ENCODE measurements around the gene SACM1L.
"Not testable (repeated sequence)": the region's sequence is repeated elsewhere in the genome, so short reads cannot be mapped to it uniquely, and the experiment has no call there.

SACM1L gene

DNA sequence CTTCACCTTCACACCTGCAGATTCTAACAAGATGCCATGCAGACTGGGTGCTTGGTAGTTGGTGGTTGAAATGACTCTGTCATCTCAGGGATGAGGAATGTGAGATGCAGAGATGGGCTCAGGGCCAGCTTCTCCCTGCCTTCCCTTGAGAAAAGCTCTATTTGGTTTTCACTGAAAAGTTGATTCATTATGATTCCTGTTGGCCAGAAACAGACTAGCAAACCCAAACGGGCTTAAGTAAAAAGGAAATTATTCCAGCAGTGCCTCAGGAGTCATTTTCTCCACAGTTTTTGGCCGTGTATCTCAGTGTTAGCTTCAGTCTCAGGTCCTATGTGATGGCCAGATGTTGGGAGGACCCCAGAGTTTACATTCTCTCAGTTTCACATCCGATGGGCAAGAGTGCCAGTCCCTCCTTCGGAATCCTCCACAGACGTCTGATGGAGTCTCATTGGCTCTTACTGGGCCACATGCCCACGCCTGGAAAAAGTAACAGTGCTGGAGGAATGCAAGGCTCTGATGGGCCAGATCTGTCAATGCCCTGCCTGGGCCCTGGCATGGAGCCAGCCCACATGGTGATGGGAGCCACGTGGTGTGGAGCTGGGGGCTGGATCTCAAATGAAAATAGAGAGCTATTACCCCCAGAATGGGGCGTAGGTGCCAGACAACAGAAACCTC is 22.3 kb upstream of the SACM1L start:
- peak; percentile 19 for DNase-seq
- ATAC-seq, result no peak

DNA sequence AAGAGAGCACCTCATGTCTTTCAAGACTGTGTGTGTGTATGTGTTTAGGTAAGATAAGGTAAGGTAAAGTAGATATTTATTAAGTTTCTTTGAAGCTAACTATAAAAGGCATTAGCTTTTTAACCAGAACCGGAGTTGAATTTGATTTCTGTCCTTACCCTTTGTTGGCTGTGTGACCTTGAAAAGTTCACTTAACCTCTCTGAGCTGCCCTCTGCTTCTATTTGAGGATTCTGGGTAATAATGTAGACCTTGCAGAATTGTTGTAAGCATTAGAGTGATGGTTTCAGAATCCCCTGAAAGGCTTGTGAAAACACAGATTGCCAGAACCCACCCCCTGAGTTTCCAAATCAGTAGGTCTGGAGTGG is 21.6 kb upstream of the SACM1L start:
- DNase-seq, result no peak
- no peak for ATAC-seq

DNA sequence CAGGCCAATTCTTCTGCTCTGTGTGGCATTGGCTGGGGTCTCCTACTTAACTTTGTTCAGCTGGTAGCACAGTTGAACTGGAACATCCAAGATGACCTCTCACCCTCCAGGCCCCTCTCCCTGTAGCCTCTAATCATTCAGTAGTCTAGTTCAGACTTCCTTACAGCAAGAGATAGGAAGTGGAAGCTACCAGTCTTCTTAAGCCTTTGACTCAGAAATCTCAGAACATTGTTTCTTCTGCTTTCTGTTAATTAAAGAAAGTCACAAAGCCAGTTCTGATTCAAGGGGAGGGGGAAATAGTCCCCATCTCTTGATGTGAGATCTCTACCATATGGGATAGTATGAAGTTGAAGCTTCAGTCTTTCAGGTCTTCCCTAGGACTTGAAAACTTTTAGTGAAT is 18.8 kb upstream of the SACM1L start:
- DNase-seq (no peak), ATAC-seq (no peak)

DNA sequence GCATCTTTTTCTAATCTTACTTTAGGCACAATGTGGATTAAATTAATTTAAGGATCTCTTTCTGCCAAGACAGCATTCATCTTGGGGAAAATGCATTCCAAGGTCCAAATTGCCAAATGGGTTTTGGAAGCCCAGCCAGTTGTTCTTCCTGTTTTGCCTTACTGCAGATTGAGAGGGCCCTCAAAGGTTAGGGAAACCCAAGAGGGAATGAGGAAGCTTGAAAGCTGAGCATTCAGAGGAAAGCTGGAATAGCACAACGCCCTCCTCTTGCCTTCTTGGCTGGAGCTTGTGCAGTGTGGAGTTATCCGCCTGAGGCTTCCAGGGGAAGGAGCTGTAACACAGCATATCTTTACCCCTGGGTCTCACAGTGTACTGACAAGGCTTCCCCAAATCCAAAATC is 18.2 kb upstream of the SACM1L start:
- DNase-seq (no peak), ATAC-seq (no peak)

DNA sequence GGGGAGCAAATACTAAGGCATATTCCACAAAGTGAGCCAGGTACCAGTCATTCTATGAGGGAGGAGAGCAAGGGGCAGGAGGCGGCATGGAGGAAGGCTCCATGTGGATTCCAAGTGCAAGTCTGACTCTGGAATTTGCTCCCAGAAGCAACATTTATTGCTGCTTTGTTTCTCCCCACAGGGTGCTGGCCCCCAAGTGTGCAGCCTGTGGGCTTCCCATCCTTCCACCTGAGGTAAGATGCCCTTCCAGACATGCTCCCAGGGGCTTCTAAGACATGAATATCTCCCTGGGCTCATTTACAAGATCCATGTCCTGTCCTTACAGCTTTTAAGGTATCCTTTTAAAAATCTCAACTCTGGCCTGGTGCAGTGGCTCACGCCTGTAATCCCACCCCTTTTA is 15.9 kb upstream of the SACM1L start:
- no peak for ATAC-seq
- DNase-seq, result no peak

DNA sequence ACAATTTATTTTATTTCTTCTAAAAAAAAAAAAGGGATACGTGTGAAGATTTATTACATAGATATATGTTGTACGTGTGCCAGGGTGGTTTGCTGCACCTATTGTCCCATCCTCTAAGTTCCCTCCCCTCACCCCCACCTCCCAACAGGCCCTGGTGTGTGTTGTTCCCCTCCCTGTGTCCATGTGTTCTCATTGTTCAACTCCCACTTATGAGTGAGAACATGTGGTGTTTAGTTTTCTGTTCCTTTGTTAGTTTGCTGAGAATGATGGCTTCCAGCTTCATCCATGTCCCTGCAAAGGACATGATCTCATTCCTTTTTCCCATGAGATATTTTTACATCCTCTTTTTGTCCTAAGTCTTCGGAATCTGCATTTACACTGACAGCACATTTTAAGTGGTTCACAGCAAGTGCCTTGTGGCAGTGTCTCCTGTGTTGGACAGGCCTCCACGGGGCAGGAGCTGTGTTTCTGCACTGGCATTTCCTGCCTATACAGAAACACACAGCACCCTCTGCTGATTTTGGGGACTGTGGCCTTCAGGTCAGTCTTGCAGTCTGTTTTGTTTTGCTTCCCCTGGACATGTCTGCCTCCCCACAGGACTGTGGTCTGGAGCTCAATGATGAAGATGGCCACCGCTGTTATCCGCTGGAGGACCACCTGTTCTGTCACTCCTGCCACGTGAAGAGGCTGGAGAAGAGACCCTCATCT is 12.7 kb upstream of the SACM1L start:
- ATAC-seq (peak; percentile 26), DNase-seq (peak; percentile 14)

DNA sequence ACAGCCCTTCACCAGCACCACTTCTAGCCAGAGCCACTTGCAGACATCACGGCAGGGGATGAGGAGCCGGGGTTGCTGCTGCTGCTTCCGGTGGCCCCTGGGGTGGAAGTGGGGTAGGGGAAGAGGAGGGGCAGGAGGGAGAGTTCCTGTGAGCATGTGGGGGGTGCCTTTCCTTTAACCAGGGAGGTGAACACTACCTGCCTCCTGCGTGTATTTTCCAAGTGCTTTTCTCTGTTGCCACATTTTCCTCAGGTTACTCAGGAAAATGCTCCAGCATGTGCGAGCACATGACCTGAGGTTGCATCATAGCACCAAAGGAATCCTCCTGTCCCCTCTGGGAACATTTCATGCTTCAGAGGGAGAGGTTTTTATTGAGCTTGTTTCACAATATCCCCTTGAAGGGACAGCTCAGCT is 12.2 kb upstream of the SACM1L start:
- DNase-seq, result peak; percentile 57

DNA sequence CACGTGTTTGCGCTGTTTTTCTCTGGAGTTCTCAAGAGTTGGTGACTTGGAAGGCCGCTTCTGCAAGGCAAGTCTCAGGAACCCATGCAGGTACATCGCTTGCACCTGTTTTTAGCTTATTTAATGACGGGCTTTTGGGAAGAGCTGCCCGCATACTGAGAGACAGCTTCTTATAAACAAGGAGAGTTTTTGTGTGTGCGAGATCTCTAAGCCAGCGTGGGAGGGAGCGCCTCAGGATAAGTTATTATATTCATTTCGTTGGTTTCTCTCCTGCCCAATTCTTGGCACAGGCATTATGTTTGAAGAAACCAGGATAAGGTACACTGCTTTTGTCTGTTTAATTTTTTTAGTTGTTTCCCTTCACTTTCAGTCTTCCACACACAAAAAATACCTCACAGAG is 11.4 kb upstream of the SACM1L start:
- ATAC-seq, result no peak

More for the DNA sequence above, 12.2 kb upstream of the SACM1L start:
- peak; percentile 79 for ATAC-seq

DNA sequence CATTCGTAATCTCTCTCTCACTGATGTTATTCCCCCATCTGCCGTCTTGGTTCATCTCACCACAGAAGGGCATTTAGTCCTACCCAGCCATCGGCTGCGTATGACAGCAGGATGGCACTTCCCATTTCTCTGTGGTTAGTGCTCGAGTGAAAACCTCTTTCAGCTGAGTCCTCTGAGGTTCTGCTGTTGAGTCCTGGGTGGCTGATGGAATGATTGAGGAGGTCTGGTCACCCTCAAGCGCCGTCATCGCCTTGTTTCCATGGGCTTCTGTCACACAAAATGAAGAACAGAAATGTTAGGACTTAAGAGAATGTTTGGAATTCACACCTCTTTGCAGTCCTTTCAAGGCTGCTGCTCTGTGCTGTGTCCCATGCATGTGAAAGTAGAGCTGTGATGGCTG is 9.4 kb upstream of the SACM1L start:
- ATAC-seq (no peak), DNase-seq (no peak)

More for the DNA sequence above, 11.4 kb upstream of the SACM1L start:
- no peak for DNase-seq

DNA sequence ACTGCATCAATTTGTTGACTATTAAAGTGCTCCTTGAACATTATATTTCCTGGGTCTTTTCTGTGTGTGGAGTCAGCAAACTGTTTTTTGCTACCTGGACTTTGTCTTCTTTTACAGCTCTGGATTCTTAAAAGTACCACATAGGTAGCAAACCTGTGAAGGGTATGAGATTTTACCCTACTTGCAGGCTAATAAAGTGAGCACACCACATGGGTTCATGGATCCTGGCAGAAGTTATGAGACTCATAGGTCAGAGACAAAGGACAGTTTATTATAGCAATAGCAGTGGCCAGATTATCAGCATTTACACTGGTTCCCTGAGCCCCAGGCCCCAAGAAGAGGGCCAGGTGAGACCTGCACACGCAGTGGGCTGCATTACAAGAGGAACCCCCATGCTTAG is 8.0 kb upstream of the SACM1L start:
- ATAC-seq (no peak), DNase-seq (no peak)

DNA sequence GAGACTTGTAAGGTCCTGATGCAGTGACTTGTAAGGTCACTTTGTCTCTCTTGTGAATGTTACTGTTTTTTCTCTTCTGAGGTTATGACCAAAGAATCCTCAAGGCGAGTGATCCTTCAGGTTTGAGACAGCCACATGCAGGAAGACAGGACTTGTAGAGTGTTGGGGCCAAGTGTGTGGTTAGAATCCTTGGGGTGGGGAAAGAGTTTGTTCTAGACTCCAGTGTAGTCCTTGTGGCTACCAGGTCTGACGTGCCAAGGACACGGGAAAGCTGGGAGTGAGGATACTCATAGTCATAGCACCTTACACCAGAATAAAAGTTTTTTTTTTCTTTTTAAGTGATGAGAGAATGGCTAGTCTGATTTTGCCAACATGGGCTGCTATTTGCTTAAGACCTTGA is 7.3 kb upstream of the SACM1L start:
- no peak for ATAC-seq
- no peak for DNase-seq

DNA sequence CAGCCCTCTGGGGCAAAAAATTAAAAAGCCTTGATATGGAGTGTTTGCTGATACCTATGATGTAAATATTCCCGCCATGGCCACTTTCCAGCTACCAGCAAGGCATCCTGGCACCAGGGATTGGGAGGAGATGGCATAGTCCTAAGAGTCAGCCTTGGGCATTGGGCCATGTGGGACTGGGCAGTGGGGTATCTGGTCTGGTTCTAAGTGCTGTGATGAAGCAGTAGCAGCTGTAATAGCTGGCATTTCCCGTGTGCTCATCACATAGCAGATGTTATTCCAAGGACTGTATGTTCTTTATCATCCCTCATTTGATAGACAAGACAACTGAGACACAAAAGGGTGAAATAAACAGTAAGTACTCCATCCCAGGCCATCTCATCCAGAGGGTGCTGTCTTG is 6.9 kb upstream of the SACM1L start:
- ATAC-seq, result no peak
- DNase-seq, result no peak

DNA sequence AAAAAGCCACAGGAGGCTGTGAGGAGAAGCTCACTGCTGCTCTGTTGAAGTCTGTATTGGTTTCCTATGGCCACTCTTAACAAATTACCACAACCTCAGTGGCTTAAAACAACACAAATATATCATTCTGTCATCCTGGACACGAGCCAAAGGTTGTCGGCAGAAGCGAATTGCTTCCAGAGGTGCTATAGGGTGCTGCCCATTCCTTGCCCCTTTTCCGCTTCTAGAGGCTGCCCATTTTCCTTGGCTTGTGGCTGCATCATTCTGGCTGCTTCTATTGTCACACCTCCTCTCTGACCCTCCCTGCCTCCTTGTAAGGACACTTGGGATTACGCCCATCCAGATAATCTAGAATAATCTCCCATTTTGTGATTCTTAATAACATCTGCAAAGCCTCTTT is 6.4 kb upstream of the SACM1L start:
- ATAC-seq (no peak), DNase-seq (no peak)

DNA sequence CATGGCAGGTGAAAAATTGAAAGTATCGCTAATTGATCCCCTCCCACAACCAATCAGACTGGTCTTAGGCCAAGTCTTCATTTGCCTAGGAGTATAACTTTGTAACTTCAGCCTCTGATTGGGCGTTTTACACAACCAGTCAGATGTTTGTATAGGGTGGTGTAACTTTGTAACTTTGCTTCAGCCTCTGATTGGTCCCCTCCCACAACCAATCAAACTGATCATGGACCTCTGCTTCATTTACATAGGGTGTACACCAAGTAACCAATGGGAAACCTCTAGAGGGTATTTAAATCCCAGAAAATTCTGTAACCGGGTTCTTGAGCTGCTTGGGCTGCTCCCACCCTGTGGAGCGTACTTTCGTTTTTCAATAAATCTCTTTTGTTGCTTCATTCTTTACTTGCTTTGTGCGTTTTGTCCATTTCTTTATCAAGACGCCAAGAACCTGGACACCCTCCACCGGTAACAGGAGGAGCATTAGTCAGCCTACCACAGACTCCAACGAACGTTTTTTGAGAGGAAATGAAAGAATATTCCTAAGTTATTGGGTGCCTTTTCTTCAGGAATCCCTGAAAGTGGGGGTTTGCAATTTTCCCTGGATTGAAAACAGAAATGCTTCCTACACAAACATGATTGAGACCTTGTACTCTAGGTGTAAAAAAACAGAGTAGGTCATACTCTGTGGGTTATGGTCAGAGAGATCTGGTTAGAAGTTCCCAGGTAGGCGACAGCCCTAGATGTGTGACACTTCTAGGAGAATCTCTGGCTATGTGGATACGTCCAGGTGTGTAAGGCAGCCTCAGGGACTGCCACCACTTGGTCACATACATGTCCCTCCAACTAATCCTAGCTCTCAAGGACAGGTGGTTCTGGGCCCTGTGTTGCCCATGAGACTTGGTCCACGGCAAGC is 5.5 kb upstream of the SACM1L start:
- ATAC-seq (no peak), DNase-seq (no peak)

DNA sequence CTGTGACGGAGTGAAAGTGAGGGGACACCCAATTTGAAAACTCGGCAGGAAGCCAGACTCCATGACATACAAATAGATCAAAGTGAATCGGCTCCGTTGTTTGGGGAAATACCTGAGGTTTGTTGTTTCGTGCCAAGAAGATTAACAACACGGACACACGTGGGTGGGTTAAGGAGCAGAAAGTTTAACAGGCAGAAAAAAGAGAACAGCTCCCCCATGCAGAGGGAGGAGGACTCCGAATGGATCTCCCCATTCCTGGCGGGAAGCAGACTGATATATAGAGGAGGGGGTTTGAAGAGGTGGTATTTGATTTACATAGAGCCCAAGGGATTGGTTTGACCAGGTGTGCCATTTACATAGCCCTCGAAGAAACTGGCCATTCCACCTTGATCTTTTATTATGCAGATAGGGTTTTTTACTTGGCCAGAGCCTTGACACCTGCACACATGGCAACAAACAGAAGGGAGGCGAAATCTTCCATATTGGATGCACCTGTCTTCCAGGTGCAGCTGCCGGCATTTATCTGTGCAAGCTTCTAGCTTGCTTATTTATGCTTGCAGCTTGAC is 4.8 kb upstream of the SACM1L start:
- ATAC-seq (no peak), DNase-seq (no peak)

DNA sequence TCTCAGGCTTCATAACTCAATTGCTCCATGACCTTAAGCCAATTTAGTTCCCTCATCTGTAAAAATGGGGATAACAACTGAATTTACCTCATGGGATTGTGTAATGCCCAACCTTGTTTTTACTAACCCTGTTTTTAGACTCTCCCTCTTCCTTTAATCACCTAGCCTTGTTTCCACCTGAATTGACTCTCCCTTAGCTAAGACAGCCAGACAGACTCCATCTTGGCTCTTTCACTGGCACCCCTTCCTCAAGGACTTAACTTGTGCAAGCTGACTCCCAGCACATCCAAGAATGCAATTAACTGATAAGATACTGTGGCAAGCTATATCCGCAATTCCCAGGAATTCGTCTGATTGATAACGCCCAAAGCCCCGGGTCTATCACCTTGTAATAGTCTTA is 3.5 kb upstream of the SACM1L start:
- not testable (repeated sequence) for ATAC-seq

DNA sequence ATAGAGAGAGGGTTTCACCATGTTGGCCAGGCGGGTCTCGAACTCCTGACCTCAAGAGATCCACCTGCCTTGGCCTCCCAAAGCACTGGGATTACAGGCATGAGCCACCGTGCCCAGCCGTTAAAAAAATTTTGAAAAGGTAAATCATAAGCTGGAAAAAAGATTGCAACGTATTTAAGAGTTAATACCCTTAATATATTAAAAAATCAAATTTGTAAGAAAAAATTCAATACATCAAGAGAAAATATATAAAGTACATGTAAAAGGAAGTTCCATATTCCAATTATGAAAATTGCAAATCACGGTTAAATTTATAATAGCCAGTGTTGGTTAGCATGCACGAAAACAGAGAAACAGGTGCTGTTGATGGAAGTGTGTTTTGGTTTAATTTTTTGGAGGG is 2.3 kb upstream of the SACM1L start:
- no peak for DNase-seq

More for the DNA sequence above, 3.5 kb upstream of the SACM1L start:
- DNase-seq, result not testable (repeated sequence)

DNA sequence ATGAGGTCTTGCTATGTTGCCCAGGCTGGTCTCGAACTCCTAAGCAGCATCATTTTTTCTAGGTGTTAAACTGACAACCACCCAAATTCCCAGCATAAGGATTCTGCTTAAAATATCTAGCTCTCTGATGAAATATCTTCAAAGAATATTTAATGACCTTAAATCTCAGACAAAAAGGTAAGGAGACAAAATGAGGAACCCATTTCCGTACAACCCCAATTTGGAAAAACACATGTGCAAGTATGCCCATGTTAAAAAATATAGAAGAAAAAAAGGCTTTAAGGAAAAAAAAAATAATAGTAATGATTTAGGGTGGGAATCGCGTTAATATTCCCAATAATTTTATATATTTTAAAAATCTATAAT is 1.4 kb upstream of the SACM1L start:
- ATAC-seq, result no peak
- no peak for DNase-seq

More for the DNA sequence above, 2.3 kb upstream of the SACM1L start:
- ATAC-seq, result no peak

DNA sequence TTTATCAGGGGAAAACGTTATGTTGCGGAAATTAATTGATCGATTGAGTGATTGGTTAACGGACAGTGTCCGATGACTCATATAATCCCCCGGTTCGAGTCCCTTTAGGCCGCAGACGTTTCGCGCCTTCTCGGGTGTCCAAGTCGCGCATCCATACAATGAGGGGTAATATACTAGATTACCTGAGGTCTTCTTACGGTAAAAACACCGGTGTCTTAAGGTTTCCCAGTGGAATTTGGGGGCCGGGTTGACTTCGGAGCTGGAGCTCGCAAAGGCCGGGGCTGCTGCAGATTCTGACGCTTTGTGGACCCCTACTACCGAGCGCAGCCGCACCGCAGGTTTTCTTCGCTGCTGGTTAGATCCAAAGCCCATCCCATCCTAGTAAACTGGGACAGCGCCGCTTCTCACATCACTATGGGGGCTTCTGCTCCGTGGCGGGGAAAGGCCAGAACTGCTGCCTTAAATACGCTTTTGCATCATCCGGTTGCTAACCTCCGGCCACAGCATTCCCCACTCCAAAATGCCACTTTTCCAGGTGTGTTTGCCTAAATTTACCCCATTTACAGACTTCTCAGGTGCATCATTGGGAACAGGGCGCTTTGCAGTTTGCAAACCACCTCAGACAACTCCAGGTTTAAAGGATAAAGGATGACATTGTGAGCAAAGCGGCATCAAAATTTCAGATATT is 858 bp upstream of the SACM1L start:
- DNase-seq, result peak; percentile 55
- ATAC-seq, result peak; percentile 2

DNA sequence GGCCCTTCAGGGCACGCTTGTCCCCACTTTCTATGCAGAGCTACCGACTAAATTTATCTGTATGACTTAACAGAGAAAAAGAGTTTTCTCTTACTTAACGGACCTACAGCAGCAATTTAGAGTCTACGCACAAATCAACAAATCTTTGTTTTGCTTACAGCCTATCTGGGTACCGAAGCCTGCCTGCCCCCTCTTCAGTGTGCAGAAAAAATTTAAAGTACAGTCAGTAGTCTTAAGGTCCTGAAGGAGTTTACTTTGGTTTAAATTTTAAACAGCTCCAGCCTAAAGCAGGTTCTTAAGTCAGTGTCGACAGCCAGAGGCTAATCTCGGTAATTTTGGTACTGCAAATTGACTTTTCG is 570 bp downstream of the SACM1L start:
- DNase-seq (no peak), ATAC-seq (no peak)

DNA sequence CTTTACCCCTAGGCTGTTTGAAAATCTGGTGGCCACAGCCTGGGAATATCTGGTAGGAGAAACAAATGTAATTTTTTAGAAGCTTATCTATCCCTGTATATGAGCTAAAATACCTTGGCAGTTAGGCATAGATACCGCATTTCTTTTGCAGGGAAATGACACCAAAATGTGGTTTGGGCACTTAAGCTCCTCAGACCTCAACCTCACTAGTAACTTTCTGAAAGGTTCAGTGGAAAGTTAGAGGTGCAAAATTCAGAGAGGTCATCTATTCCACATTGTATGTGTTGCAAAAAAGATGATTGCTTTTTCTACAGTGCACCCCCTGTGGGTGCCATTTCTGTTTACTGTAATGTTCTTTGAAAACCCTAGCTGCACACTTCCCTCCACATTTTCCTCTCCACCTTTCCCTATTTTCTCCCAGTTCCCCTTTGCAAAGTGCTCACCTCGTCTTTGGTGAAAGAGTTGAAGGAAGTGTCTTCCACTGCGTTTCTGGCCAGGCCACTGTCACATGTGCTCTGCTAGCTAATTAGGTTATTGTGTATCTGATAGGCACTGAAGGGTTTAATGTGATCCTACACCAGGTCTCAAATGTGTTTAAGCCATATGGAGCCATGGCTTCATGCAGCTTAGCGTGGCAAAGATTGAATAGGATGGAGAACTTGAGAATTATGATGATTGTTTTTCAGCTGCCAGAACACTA is 1.3 kb downstream of the SACM1L start:
- ATAC-seq, result no peak
- DNase-seq, result peak; percentile 13

DNA sequence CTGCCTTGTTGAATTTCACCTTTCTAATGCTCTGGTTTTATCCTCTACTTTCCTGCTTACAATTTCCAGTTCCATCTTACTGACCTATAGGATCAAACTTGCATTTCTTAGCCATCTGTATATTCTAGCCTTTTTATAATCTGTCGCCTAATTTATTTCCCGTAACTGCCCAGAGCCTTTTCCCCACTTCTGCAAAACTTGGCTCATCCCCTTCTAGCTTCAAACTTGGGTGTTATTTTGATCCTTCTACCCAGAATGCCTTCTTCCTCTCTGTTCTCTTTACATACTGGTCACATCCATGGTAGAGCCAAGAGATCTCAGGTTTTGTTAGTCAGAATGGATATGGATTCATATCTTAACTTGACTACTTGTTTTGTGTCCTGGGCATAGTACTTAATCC is 2.6 kb downstream of the SACM1L start:
- DNase-seq, result no peak
- no peak for ATAC-seq
